Karpas-422 (cell line): Measurements from ENCODE around the gene MEIS2. TPM values are rescaled to one million over a fixed set of nuclear protein-coding genes. Genes with fewer than 3 reads are reported as not detected.

Experiments used
- DNase-seq: peaks from one replicate; pipeline ENCODE4 v3.0.0-alpha.2; 2015
- H2AFZ ChIP-seq: fragments of 200-600 bp; sonication (generic); 2 replicates; pipeline ENCODE4 v1.6.1; 2014; ENCODE audit warnings: antibody characterized with exemption, low read length, mixed read lengths
- H3K27ac ChIP-seq: fragments of 200-600 bp; sonication (generic); 2 replicates; pipeline ENCODE4 v1.5.1; 2014; ENCODE audit warnings: mild to moderate bottlenecking, low read length, moderate library complexity
- H3K27me3 ChIP-seq: fragments of 200-600 bp; sonication (generic); 2 replicates; pipeline ENCODE4 v1.6.1; 2014; ENCODE audit warnings: low read length, mixed read lengths
- H3K36me3 ChIP-seq: fragments of 200-600 bp; sonication (generic); 2 replicates; pipeline ENCODE4 v1.6.1; 2014; ENCODE audit warnings: low read length, mixed read lengths; ENCODE audit not compliant: insufficient read depth
- H3K4me1 ChIP-seq: fragments of 200-600 bp; sonication (generic); 2 replicates; pipeline ENCODE4 v1.6.1; 2014; ENCODE audit warnings: mild to moderate bottlenecking, low read length, mixed read lengths
- H3K4me2 ChIP-seq: fragments of 200-600 bp; sonication (generic); 2 replicates; pipeline ENCODE4 v1.6.1; 2014; ENCODE audit warnings: low read length, low read depth, mild to moderate bottlenecking; ENCODE audit not compliant: poor library complexity, severe bottlenecking
- H3K4me3 ChIP-seq: fragments of 200-600 bp; sonication (generic); 2 replicates; pipeline ENCODE4 v1.5.1; 2014; ENCODE audit warnings: mild to moderate bottlenecking, antibody characterized with exemption, low read length, mixed read lengths
- H3K79me2 ChIP-seq: fragments of 200-600 bp; sonication (generic); 2 replicates; pipeline ENCODE4 v1.6.1; 2014; ENCODE audit warnings: mild to moderate bottlenecking, low read length, mixed read lengths
- H3K9ac ChIP-seq: fragments of 200-600 bp; sonication (generic); 2 replicates; pipeline ENCODE4 v1.6.0; 2014; ENCODE audit warnings: low read length
- H3K9me2 ChIP-seq: fragments of 200-600 bp; sonication (generic), shearing (Covaris generic); replicated peaks from 2 replicates; pipeline ENCODE4 v1.6.0; 2014; ENCODE audit warnings: mild to moderate bottlenecking, low read length, moderate library complexity; ENCODE audit not compliant: insufficient read depth
- H3K9me3 ChIP-seq: fragments of 300-700, 200-600 bp; sonication (generic); 2 replicates; pipeline ENCODE4 v1.6.1; 2014; ENCODE audit warnings: low read length, mixed read lengths
- H4K20me1 ChIP-seq: fragments of 200-600 bp; sonication (generic); 2 replicates; pipeline ENCODE4 v1.6.1; 2014; ENCODE audit warnings: mild to moderate bottlenecking, antibody characterized with exemption, low read length, low read depth; ENCODE audit not compliant: insufficient read depth
- total RNA-seq: library from RNA; depleted of rRNA; stranded (reverse); fragments of >200 nt; shearing (Covaris generic); gene quantifications from 2 replicates; pipeline ENCODE4 v1.2.3, GENCODE V29; 2014; ENCODE audit warnings: low replicate concordance

The MEIS2 gene
- total RNA-seq, 1 experiment from 2014 or later: 68.2 TPM

GRCh38 chr15:36877796-36878683 lies 222.3 kb downstream of the MEIS2 start:
- H3K4me3 ChIP-seq: peak overlapping the region; percentile 31; the same call in 1 of the 2 replicates
- H3K9me3 ChIP-seq: no peaks in the 10 kb centered on the region

GRCh38 chr15:36877294-36877693 lies 223.1 kb downstream of the MEIS2 start:
- H3K9ac ChIP-seq: no peak overlapping the region
- peaks cover 13% of the 10 kb centered on the region for H3K4me1 ChIP-seq
- no peak overlapping the region for H3K4me3 ChIP-seq
- no peaks in the 10 kb centered on the region for H4K20me1 ChIP-seq
- H3K4me2 ChIP-seq: no peak overlapping the region
- no peaks in the 10 kb centered on the region for H3K79me2 ChIP-seq
- H3K36me3 ChIP-seq: no peaks in the 10 kb centered on the region
- H3K27me3 ChIP-seq: no peaks in the 10 kb centered on the region
- no peaks in the 10 kb centered on the region for H3K9me2 ChIP-seq
- H3K27ac ChIP-seq: no peak overlapping the region
- DNase-seq: no peak
- no peak overlapping the region for H2AFZ ChIP-seq
- no peaks in the 10 kb centered on the region for H3K9me3 ChIP-seq

More at GRCh38 chr15:36877796-36878683, 222.3 kb downstream of the MEIS2 start:
- Histone ChIP-seq H3K4me2 (peak overlapping the region; percentile 44), H3K9me2 (no peaks in the 10 kb centered on the region), H3K79me2 (no peaks in the 10 kb centered on the region), H3K36me3 (no peaks in the 10 kb centered on the region), H3K27ac (no peak overlapping the region), H3K4me1 (peaks cover 13% of the 10 kb centered on the region), H3K9ac (0 out of 2 replicates have a peak overlapping the region, but pooled peaks have one; percentile 6), H2AFZ (no peak overlapping the region), H4K20me1 (peaks cover 4% of the 10 kb centered on the region; the same call in 1 of the 2 replicates), H3K27me3 (no peaks in the 10 kb centered on the region)
- peak; percentile 61 for DNase-seq

- H2AFZ ChIP-seq: no peak overlapping the region
- no peak for DNase-seq
- H3K27me3 ChIP-seq: no peaks in the 10 kb centered on the region
- H4K20me1 ChIP-seq: no peaks in the 10 kb centered on the region
- H3K9me3 ChIP-seq: no peaks in the 10 kb centered on the region
- H3K4me1 ChIP-seq: peaks cover 13% of the 10 kb centered on the region
- no peaks in the 10 kb centered on the region for H3K36me3 ChIP-seq
- no peak overlapping the region for H3K27ac ChIP-seq
- no peak overlapping the region for H3K4me3 ChIP-seq
- H3K4me2 ChIP-seq: no peak overlapping the region
- no peak overlapping the region for H3K9ac ChIP-seq
- H3K79me2 ChIP-seq: no peaks in the 10 kb centered on the region
- 0 out of 2 replicates have a peak, but pooled peaks cover 2% of the 10 kb centered on the region for H3K9me2 ChIP-seq
Measured at GRCh38 chr15:36875740-36876334, 224.5 kb downstream of the MEIS2 start.

- H3K27ac ChIP-seq: no peak overlapping the region
- H3K79me2 ChIP-seq: no peaks in the 10 kb centered on the region
- H2AFZ ChIP-seq: no peak overlapping the region
- no peak overlapping the region for H3K9ac ChIP-seq
- H3K36me3 ChIP-seq: no peaks in the 10 kb centered on the region
- H3K9me2 ChIP-seq: 0 out of 2 replicates have a peak, but pooled peaks cover 3% of the 10 kb centered on the region
- no peaks in the 10 kb centered on the region for H4K20me1 ChIP-seq
- H3K27me3 ChIP-seq: no peaks in the 10 kb centered on the region
- H3K4me1 ChIP-seq: peaks cover 13% of the 10 kb centered on the region
- H3K4me2 ChIP-seq: no peak overlapping the region
- no peak overlapping the region for H3K4me3 ChIP-seq
- DNase-seq: no peak
- H3K9me3 ChIP-seq: no peaks in the 10 kb centered on the region
Measured at GRCh38 chr15:36874930-36875329, 225.4 kb downstream of the MEIS2 start.

GRCh38 chr15:36867436-36867835 lies 232.9 kb downstream of the MEIS2 start:
- no peak overlapping the region for H3K27ac ChIP-seq
- H4K20me1 ChIP-seq: no peaks in the 10 kb centered on the region
- 0 out of 2 replicates have a peak, but pooled peaks cover 3% of the 10 kb centered on the region for H3K9me2 ChIP-seq
- H3K4me1 ChIP-seq: no peaks in the 10 kb centered on the region
- H3K4me2 ChIP-seq: no peak overlapping the region
- no peaks in the 10 kb centered on the region for H3K9me3 ChIP-seq
- no peak overlapping the region for H3K4me3 ChIP-seq
- no peak for DNase-seq
- H3K27me3 ChIP-seq: no peaks in the 10 kb centered on the region
- no peak overlapping the region for H3K9ac ChIP-seq
- no peaks in the 10 kb centered on the region for H3K79me2 ChIP-seq
- no peak overlapping the region for H2AFZ ChIP-seq
- H3K36me3 ChIP-seq: no peaks in the 10 kb centered on the region

GRCh38 chr15:36866896-36867295 lies 233.5 kb downstream of the MEIS2 start:
- no peak overlapping the region for H2AFZ ChIP-seq
- no peaks in the 10 kb centered on the region for H4K20me1 ChIP-seq
- no peak for DNase-seq
- H3K27me3 ChIP-seq: no peaks in the 10 kb centered on the region
- H3K4me1 ChIP-seq: no peaks in the 10 kb centered on the region
- H3K4me2 ChIP-seq: no peak overlapping the region
- H3K9ac ChIP-seq: no peak overlapping the region
- 0 out of 2 replicates have a peak, but pooled peaks cover 3% of the 10 kb centered on the region for H3K9me2 ChIP-seq
- H3K4me3 ChIP-seq: no peak overlapping the region
- H3K36me3 ChIP-seq: no peaks in the 10 kb centered on the region
- no peaks in the 10 kb centered on the region for H3K79me2 ChIP-seq
- no peak overlapping the region for H3K27ac ChIP-seq
- no peaks in the 10 kb centered on the region for H3K9me3 ChIP-seq

- Histone ChIP-seq H3K79me2 (no peaks in the 10 kb centered on the region), H3K4me3 (no peak overlapping the region)
Measured at GRCh38 chr15:36863570-36863969, 236.8 kb downstream of the MEIS2 start.

GRCh38 chr15:36860792-36861191 lies 239.6 kb downstream of the MEIS2 start:
- Histone ChIP-seq H3K9me2 (no peaks in the 10 kb centered on the region), H3K4me3 (no peak overlapping the region), H3K36me3 (no peaks in the 10 kb centered on the region), H3K27me3 (no peaks in the 10 kb centered on the region), H3K27ac (no peak overlapping the region), H4K20me1 (no peaks in the 10 kb centered on the region), H2AFZ (no peak overlapping the region), H3K4me1 (no peaks in the 10 kb centered on the region), H3K79me2 (no peaks in the 10 kb centered on the region), H3K4me2 (no peak overlapping the region), H3K9me3 (no peaks in the 10 kb centered on the region), H3K9ac (no peak overlapping the region)
- no peak for DNase-seq

More at GRCh38 chr15:36863570-36863969, 236.8 kb downstream of the MEIS2 start:
- no peaks in the 10 kb centered on the region for H3K27me3 ChIP-seq
- H3K4me2 ChIP-seq: no peak overlapping the region
- no peak overlapping the region for H3K27ac ChIP-seq
- no peak for DNase-seq
- no peak overlapping the region for H2AFZ ChIP-seq
- no peaks in the 10 kb centered on the region for H3K9me3 ChIP-seq
- no peaks in the 10 kb centered on the region for H4K20me1 ChIP-seq
- no peaks in the 10 kb centered on the region for H3K9me2 ChIP-seq
- H3K9ac ChIP-seq: no peak overlapping the region
- H3K4me1 ChIP-seq: no peaks in the 10 kb centered on the region
- H3K36me3 ChIP-seq: no peaks in the 10 kb centered on the region
